GM12878 (cell line): ENCODE results near the gene HLA-A. TPM values are rescaled to one million over a fixed set of nuclear protein-coding genes. Genes with fewer than 3 reads are reported as not detected.

Experiments
- ATAC-seq: fragments of 200-7000 bp; cut with Tn5 transposase; 3 replicates; pipeline ENCODE4 v1.9.1; 2020; ENCODE audit warnings: mild to moderate bottlenecking, moderate library complexity
- BruUV-seq: library from RNA; stranded (reverse); fragments of 400-500 nt; replicated peaks from 2 replicates; lab custom pipeline; 2021; lab: Mats Ljungman, UMichigan
- CTCF ChIA-PET: fragments of 300-600 bp; sonication (Branson Sonifier 250); formaldehyde crosslinking; extraction: SDS; loops from one replicate; lab custom pipeline; 2021; ENCODE audit warnings: inconsistent platforms; lab: Yijun Ruan, JAX
- POLR2A ChIA-PET: fragments of 350-600 bp; formaldehyde crosslinking; extraction: SDS; loops from one replicate; lab custom pipeline; 2021; ENCODE audit warnings: inconsistent platforms; lab: Charles Lee
- RAD21 ChIA-PET: fragments of 300-600 bp; sonication (Branson Sonifier 250); formaldehyde crosslinking; loops from one replicate; lab custom pipeline; 2023; ENCODE audit warnings: antibody characterized with exemption; ENCODE audit not compliant: unreplicated experiment; lab: Charles Lee
- SMC1A ChIA-PET: fragments of 300-600 bp; sonication (Branson Sonifier 250); formaldehyde crosslinking; loops from one replicate; lab custom pipeline; 2023; ENCODE audit not compliant: unreplicated experiment, uncharacterized antibody; lab: Charles Lee
- DNase-seq: peaks from one replicate; pipeline ENCODE4 v3.0.0-alpha.2; 2011; ENCODE audit warnings: low read depth, low spot score
- FAIRE-seq: peaks from 3 replicates; lab custom pipeline; 2011; peaks lifted over from hg19 to GRCh38; lab: Jason Lieb, UNC
- H2AFZ ChIP-seq: 2 replicates; pipeline ENCODE4 v1.6.0; 2011; ENCODE audit warnings: low read depth, low read length, control low read depth; ENCODE audit not compliant: control insufficient read depth
- H3K27ac ChIP-seq: 2 replicates; pipeline ENCODE4 v1.5.1; 2011; ENCODE audit warnings: control low read depth; ENCODE audit not compliant: control insufficient read depth, insufficient read depth
- H3K27me3 ChIP-seq, 2 experiments: replicated peaks in 1 of 2; 2 replicates each; pipeline versions ENCODE4 v1.6.0 to v1.6.1; 2011; ENCODE audit warnings: low read length in 1 of 2; ENCODE audit not compliant: control insufficient read depth in 2 of 2, insufficient read depth in 2 of 2
- H3K36me3 ChIP-seq, 2 experiments: 2 replicates each; pipeline ENCODE4 v1.5.1; 2011; ENCODE audit warnings: low read length in 1 of 2; ENCODE audit not compliant: control insufficient read depth in 2 of 2, insufficient read depth in 2 of 2
- H3K4me1 ChIP-seq: 2 replicates; pipeline ENCODE4 v1.6.1; 2011; ENCODE audit warnings: mild to moderate bottlenecking, low read length, moderate library complexity, mixed read lengths; ENCODE audit not compliant: control insufficient read depth, insufficient read depth
- H3K4me2 ChIP-seq: 2 replicates; pipeline ENCODE4 v1.6.0; 2011; ENCODE audit warnings: control low read depth; ENCODE audit not compliant: control insufficient read depth, insufficient read depth
- H3K4me3 ChIP-seq: fragments of 200-600 bp; sonication (generic); 2 replicates; pipeline ENCODE4 v1.5.1; 2016
- H3K79me2 ChIP-seq: 2 replicates; pipeline ENCODE4 v1.6.0; 2011; ENCODE audit warnings: low read length; ENCODE audit not compliant: control insufficient read depth, insufficient read depth
- H3K9ac ChIP-seq: 2 replicates; pipeline ENCODE4 v1.8.0; 2011; ENCODE audit warnings: low read length, control low read depth, mixed read lengths; ENCODE audit not compliant: control insufficient read depth, insufficient read depth
- H3K9me3 ChIP-seq: replicated peaks from 3 replicates; pipeline ENCODE4 v1.5.1; 2011; ENCODE audit warnings: mild to moderate bottlenecking, low read length; ENCODE audit not compliant: control insufficient read depth, insufficient read depth
- H4K20me1 ChIP-seq: 2 replicates; pipeline ENCODE4 v1.6.0; 2011; ENCODE audit not compliant: control insufficient read depth, insufficient read depth
- ATF7 ChIP-seq: fragments of 450-650 bp; IDR thresholded peaks from 2 replicates; pipeline ENCODE4 v1.6.1; 2016; ENCODE audit warnings: low read depth, mild to moderate bottlenecking
- BACH1 ChIP-seq: fragments of 450-650 bp; IDR thresholded peaks from 2 replicates; pipeline ENCODE4 v1.6.1; 2017; ENCODE audit warnings: mild to moderate bottlenecking, borderline replicate concordance
- KLF5 ChIP-seq: fragments of 450-650 bp; IDR thresholded peaks from 2 replicates; pipeline ENCODE4 v1.6.1; 2014; ENCODE audit warnings: mild to moderate bottlenecking; ENCODE audit not compliant: partially characterized antibody
- NR2C1 ChIP-seq: fragments of 450-650 bp; IDR thresholded peaks from 2 replicates; pipeline ENCODE4 v1.6.1; 2017; ENCODE audit warnings: antibody characterized with exemption, mild to moderate bottlenecking, moderate library complexity
- POLR2A ChIP-seq: IDR thresholded peaks from 2 replicates; pipeline ENCODE4 v1.6.1; 2011; ENCODE audit warnings: low read depth, mild to moderate bottlenecking, low read length
- POLR2AphosphoS5 ChIP-seq: IDR thresholded peaks from 2 replicates; pipeline ENCODE4 v1.6.1; 2011; ENCODE audit warnings: mild to moderate bottlenecking, low read length, inconsistent platforms
- STAT1 ChIP-seq: fragments of 450-650 bp; conservative IDR thresholded peaks from 2 replicates; pipeline ENCODE4 v1.6.1; 2014; ENCODE audit warnings: antibody characterized with exemption, mild to moderate bottlenecking
- WGBS: methylation state at CpG from one replicate; pipeline ENCODE4 v1.1.6; 2016; ENCODE audit warnings: low lambda C conversion rate; ENCODE audit not compliant: insufficient replicate concordance, insufficient coverage; ENCODE audit errors: missing lambda C conversion rate; 5-methylcytosine and 5-hydroxymethylcytosine counted together
- in situ Hi-C: fragments of 300-500 bp; cut with MboI; formaldehyde crosslinking; loops from 9 replicates; pipeline ENCODE4 v1.14.3; 2018; ENCODE audit warnings: mixed read lengths
- intact Hi-C: fragments of 100-400 bp; cut with micrococcal nuclease; formaldehyde crosslinking; loops from one replicate; pipeline ENCODE4 v1.14.2; 2022; ENCODE audit not compliant: unreplicated experiment
- polyA plus RNA-seq, 11 experiments: library from polyadenylated mRNA; depleted of rRNA in 4 of 11; unstranded in 6 of 11; stranded (reverse) in 5 of 11; fragments of >200 nt; fragmentation: Nextera tagmentation in 4 of 11; fragmentation: Illumina TruSeq in 1 of 11; extraction: Ambion mirVana in 4 of 11; extraction: Trizol in 1 of 11; gene quantifications; 1 replicate in 1 of 11; 2 replicates in 10 of 11; pipeline versions ENCODE4 v1.2.1 to v1.2.3, GENCODE V29; 2011 to 2016; ENCODE audit warnings: inconsistent platforms in 2 of 11, missing spikeins in 2 of 11, low read depth in 1 of 11
- total RNA-seq, 4 experiments: library from RNA; depleted of rRNA in 3 of 4; stranded (reverse); fragments of >200 nt in 3 of 4; fragmentation: Illumina TruSeq in 1 of 4; extraction: Trizol in 1 of 4; gene quantifications; 2 replicates each; pipeline versions ENCODE4 v1.2.1 to v1.2.3, GENCODE V29; 2013 to 2021

The HLA-A gene
- total and polyA plus RNA-seq, 10 of the 15 experiments (the other 5 are each of a cell fraction or from before 2014, with no cell fraction given) = 129 to 1,155 (median 749) TPM

DNA sequence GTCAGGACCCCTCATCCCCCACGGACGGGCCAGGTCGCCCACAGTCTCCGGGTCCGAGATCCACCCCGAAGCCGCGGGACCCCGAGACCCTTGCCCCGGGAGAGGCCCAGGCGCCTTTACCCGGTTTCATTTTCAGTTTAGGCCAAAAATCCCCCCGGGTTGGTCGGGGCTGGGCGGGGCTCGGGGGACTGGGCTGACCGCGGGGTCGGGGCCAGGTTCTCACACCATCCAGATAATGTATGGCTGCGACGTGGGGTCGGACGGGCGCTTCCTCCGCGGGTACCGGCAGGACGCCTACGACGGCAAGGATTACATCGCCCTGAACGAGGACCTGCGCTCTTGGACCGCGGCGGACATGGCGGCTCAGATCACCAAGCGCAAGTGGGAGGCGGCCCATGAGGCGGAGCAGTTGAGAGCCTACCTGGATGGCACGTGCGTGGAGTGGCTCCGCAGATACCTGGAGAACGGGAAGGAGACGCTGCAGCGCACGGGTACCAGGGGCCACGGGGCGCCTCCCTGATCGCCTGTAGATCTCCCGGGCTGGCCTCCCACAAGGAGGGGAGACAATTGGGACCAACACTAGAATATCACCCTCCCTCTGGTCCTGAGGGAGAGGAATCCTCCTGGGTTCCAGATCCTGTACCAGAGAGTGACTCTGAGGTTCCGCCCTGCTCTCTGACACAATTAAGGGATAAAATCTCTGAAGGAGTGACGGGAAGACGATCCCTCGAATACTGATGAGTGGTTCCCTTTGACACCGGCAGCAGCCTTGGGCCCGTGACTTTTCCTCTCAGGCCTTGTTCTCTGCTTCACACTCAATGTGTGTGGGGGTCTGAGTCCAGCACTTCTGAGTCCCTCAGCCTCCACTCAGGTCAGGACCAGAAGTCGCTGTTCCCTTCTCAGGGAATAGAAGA lies 978 bp downstream of the HLA-A start:
- Histone ChIP-seq H3K4me1 (no peaks in the 10 kb centered on the region), H2AFZ (no peak overlapping the region), H3K36me3 (peaks cover 0 to 28% of the 10 kb centered on the region in 2 experiments)
- intact Hi-C loops (loop anchor here (2.0 to 10.0 kb wide), 2 partner anchors 21 to 219 kb away; partner anchors contain the start of gene HLA-F), in situ Hi-C loops (no loop called here)
- no TSS peak for BruUV-seq
- WGBS = 7% methylated on average over 57 of the region's 58 CpGs
- no peak for DNase-seq
- RAD21 ChIA-PET = interaction anchor here (2.4 kb wide), 1 partner anchor 22 kb away, joined by 9 read pairs; no protein-coding TSS in a partner anchor
- ATAC-seq = peak; percentile 39
- TF ChIP-seq NR2C1 (no peak), ATF7 (no peak), BACH1 (peak; percentile 14; the same call in 1 of the 2 replicates), STAT1 (no peak), POLR2AphosphoS5 (peak; percentile 72), KLF5 (no peak), POLR2A (peak; percentile 66)
- TF ChIP-seq, all 136 proteins: peak for 3
- H3K4me3 ChIP-seq = peak overlapping the region; percentile 73
- no peaks in the 10 kb centered on the region for H3K27me3 ChIP-seq
- peaks cover 40% of the 10 kb centered on the region for H3K79me2 ChIP-seq
- peak overlapping the region; percentile 88 for H3K9ac ChIP-seq
- SMC1A ChIA-PET = no interaction called here
- H4K20me1 ChIP-seq = no peaks in the 10 kb centered on the region; the same call in 1 of the 2 replicates
- H3K27ac ChIP-seq = peak overlapping the region; percentile 99
- FAIRE-seq = no peak
- POLR2A ChIA-PET = no interaction called here
- H3K9me3 ChIP-seq = no peaks in the 10 kb centered on the region
- H3K4me2 ChIP-seq = peak overlapping the region; percentile 85; the same call in 1 of the 2 replicates
- CTCF ChIA-PET = no interaction called here
